Measurements from ENCODE around the gene GSG1L.
"Not testable (repeated sequence)": the region's sequence is repeated elsewhere in the genome, so short reads cannot be mapped to it uniquely, and the experiment has no call there.

Gene GSG1L

GRCh38 chr16:28011971-28012445 lies 51.5 kb downstream of the GSG1L start:
- no peak for DNase-seq

GRCh38 chr16:28011223-28011622 lies 52.3 kb downstream of the GSG1L start:
- DNase-seq = no peak

- no peak for DNase-seq
Observed at GRCh38 chr16:28010671-28011070, 52.8 kb downstream of the GSG1L start.

- no peak for DNase-seq
Observed at GRCh38 chr16:28009586-28010373, 53.7 kb downstream of the GSG1L start.

- DNase-seq = no peak
Observed at GRCh38 chr16:28003923-28004322, 59.6 kb downstream of the GSG1L start.

GRCh38 chr16:28003021-28003865 lies 60.3 kb downstream of the GSG1L start:
- no peak for DNase-seq

GRCh38 chr16:28001642-28002041 lies 61.9 kb downstream of the GSG1L start:
- DNase-seq = no peak

GRCh38 chr16:28001184-28001583 lies 62.3 kb downstream of the GSG1L start:
- no peak for DNase-seq

- DNase-seq = no peak
Observed at GRCh38 chr16:28000314-28001169, 63.0 kb downstream of the GSG1L start.

GRCh38 chr16:27999687-28000086 lies 63.8 kb downstream of the GSG1L start:
- no peak for DNase-seq

GRCh38 chr16:27995378-27995777 lies 68.1 kb downstream of the GSG1L start:
- no peak for DNase-seq

GRCh38 chr16:27994686-27995085 lies 68.8 kb downstream of the GSG1L start:
- DNase-seq = no peak

GRCh38 chr16:27993587-27993986 lies 69.9 kb downstream of the GSG1L start:
- DNase-seq = no peak

GRCh38 chr16:27991876-27992275 lies 71.6 kb downstream of the GSG1L start:
- no peak for DNase-seq

- DNase-seq = no peak
Observed at GRCh38 chr16:27985981-27986380, 77.5 kb downstream of the GSG1L start.

GRCh38 chr16:27984121-27984520 lies 79.4 kb downstream of the GSG1L start:
- DNase-seq = no peak

- DNase-seq = no peak
Observed at GRCh38 chr16:27983244-27983643, 80.3 kb downstream of the GSG1L start.

GRCh38 chr16:27982184-27982583 lies 81.3 kb downstream of the GSG1L start:
- DNase-seq = no peak

GRCh38 chr16:27980919-27981700 lies 82.4 kb downstream of the GSG1L start:
- no peak for DNase-seq

GRCh38 chr16:27980076-27980775 lies 83.3 kb downstream of the GSG1L start:
- no peak for DNase-seq

GRCh38 chr16:27979668-27980067 lies 83.8 kb downstream of the GSG1L start:
- not testable (repeated sequence) for DNase-seq

- no peak for DNase-seq
Observed at GRCh38 chr16:27978876-27979275, 84.6 kb downstream of the GSG1L start.
